ENCODE results near the gene POLR2C. TPM values are rescaled to one million over a fixed set of nuclear protein-coding genes. Genes with fewer than 3 reads are reported as not detected.
A peak's percentile ranks its signal among the peaks of the same experiment; 100 is the strongest.

Gene POLR2C
- total RNA-seq, 1 experiment from 2014 or later, result 47.8 TPM

GRCh38 chr16:57416084-57416483 is 46.4 kb upstream of the POLR2C start:
- Histone ChIP-seq H3K79me2 (ENCODE audit: low read depth) (no peaks in the 10 kb centered on the region), H3K36me3 (ENCODE audit: low read depth) (no peaks in the 10 kb centered on the region), H3F3A (ENCODE audit: insufficient read depth, low read depth) (peaks cover 26% of the 10 kb centered on the region; the same call in 1 of the 2 replicates), H3K9me2 (ENCODE audit: insufficient read depth) (no peaks in the 10 kb centered on the region), H3K9me3 (ENCODE audit: insufficient read depth, low read depth) (no peaks in the 10 kb centered on the region), H3K4me1 (replicated peaks; ENCODE audit: insufficient read depth) (peaks cover 24% of the 10 kb centered on the region), H3K27me3 (ENCODE audit: insufficient read depth, low read depth) (no peaks in the 10 kb centered on the region; the same call in 1 of the 2 replicates), H2AFZ (no peak overlapping the region), H4K20me1 (ENCODE audit: insufficient read depth) (no peaks in the 10 kb centered on the region), H3K27ac (no peak overlapping the region), H3K4me2 (no peak overlapping the region), H3K4me3 (no peak overlapping the region)
- intact Hi-C loops (cut with micrococcal nuclease; ENCODE audit: unreplicated experiment), result loop anchor here (2.0 to 5.0 kb wide), 2 partner anchors 37 to 229 kb away; partner anchors contain the start of genes PSME3IP1 and RSPRY1
- DNase-seq, result no peak
- ChIA-PET CTCF (interaction anchor here (0.6 to 1.8 kb wide), 6 partner anchors 24 to 116 kb away, joined by 3 to 7 read pairs (median 4); no protein-coding TSS in a partner anchor), POLR2A (ENCODE audit: unreplicated experiment) (no interaction called here)
- TF ChIP-seq CTCF (conservative IDR thresholded peaks at IDR 0.05), result no peak
- TF ChIP-seq EZH2 (IDR thresholded peaks at IDR 0.05; ENCODE audit: low read depth), result no peak
- no TSS peak for BruUV-seq (replicated peaks)

- no TSS peak for BruUV-seq (replicated peaks)
- H3K27me3 ChIP-seq (ENCODE audit: insufficient read depth, low read depth), result no peaks in the 10 kb centered on the region
- H3K4me2 ChIP-seq, result peak overlapping the region; percentile 74; the same call in 1 of the 2 replicates
- POLR2A ChIA-PET (ENCODE audit: unreplicated experiment), result no interaction called here
- intact Hi-C loops (cut with micrococcal nuclease; ENCODE audit: unreplicated experiment), result loop anchor here (5.0 kb wide), 1 partner anchor 232 kb away; the partner anchor contains the start of genes PSME3IP1 and RSPRY1
- no peaks in the 10 kb centered on the region for H3K79me2 ChIP-seq (ENCODE audit: low read depth)
- no peak overlapping the region for H2AFZ ChIP-seq
- peaks cover 26% of the 10 kb centered on the region for H3K4me1 ChIP-seq (replicated peaks; ENCODE audit: insufficient read depth)
- DNase-seq, result no peak
- no peaks in the 10 kb centered on the region for H3K9me2 ChIP-seq (ENCODE audit: insufficient read depth)
- CTCF ChIA-PET, result interaction anchor here (0.8 kb wide), 1 partner anchor 118 kb away, joined by 3 read pairs; no protein-coding TSS in a partner anchor
- no peaks in the 10 kb centered on the region for H3K36me3 ChIP-seq (ENCODE audit: low read depth)
- H4K20me1 ChIP-seq (ENCODE audit: insufficient read depth), result no peaks in the 10 kb centered on the region
- H3K9me3 ChIP-seq (ENCODE audit: insufficient read depth, low read depth), result no peaks in the 10 kb centered on the region
- H3K27ac ChIP-seq, result peak overlapping the region; percentile 16; the same call in 1 of the 2 replicates
- TF ChIP-seq EZH2 (IDR thresholded peaks at IDR 0.05; ENCODE audit: low read depth) (no peak), CTCF (conservative IDR thresholded peaks at IDR 0.05) (no peak)
- no peak overlapping the region for H3K4me3 ChIP-seq
- peaks cover 26% of the 10 kb centered on the region; the same call in 1 of the 2 replicates for H3F3A ChIP-seq (ENCODE audit: insufficient read depth, low read depth)
These were observed 43.0 kb upstream of the POLR2C start for GRCh38 chr16:57419506-57419905.

- Histone ChIP-seq H3K4me3 (no peak overlapping the region), H3K36me3 (ENCODE audit: low read depth) (no peaks in the 10 kb centered on the region), H3K4me1 (replicated peaks; ENCODE audit: insufficient read depth) (peaks cover 23% of the 10 kb centered on the region), H3F3A (ENCODE audit: insufficient read depth, low read depth) (peaks cover 29% of the 10 kb centered on the region; the same call in 1 of the 2 replicates), H4K20me1 (ENCODE audit: insufficient read depth) (no peaks in the 10 kb centered on the region), H3K9me2 (ENCODE audit: insufficient read depth) (no peaks in the 10 kb centered on the region), H3K79me2 (ENCODE audit: low read depth) (no peaks in the 10 kb centered on the region), H3K27me3 (ENCODE audit: insufficient read depth, low read depth) (no peaks in the 10 kb centered on the region), H3K27ac (no peak overlapping the region), H2AFZ (no peak overlapping the region), H3K9me3 (ENCODE audit: insufficient read depth, low read depth) (no peaks in the 10 kb centered on the region), H3K4me2 (peak overlapping the region; percentile 2; the same call in 1 of the 2 replicates)
- ChIA-PET CTCF (interaction anchor here (0.6 to 1.3 kb wide), 6 partner anchors 11 to 330 kb away, joined by 3 to 5 read pairs (median 4); partner anchors contain the start of gene CPNE2), POLR2A (ENCODE audit: unreplicated experiment) (no interaction called here)
- TF ChIP-seq CTCF (conservative IDR thresholded peaks at IDR 0.05) (peak; percentile 85), EZH2 (IDR thresholded peaks at IDR 0.05; ENCODE audit: low read depth) (no peak)
- BruUV-seq (replicated peaks), result no TSS peak
- intact Hi-C loops (cut with micrococcal nuclease; ENCODE audit: unreplicated experiment), result loop anchor here (1.0 kb wide), 2 partner anchors 122 to 337 kb away; no protein-coding TSS in a partner anchor
- DNase-seq, result peak; percentile 59 to 64
These were observed 40.2 kb upstream of the POLR2C start for GRCh38 chr16:57422026-57422944.
